HCT116 (cell line): ENCODE measurements around the gene RHOB. TPM values are rescaled to one million over a fixed set of nuclear protein-coding genes. Genes with fewer than 3 reads are reported as not detected.
"Not testable (repeated sequence)": the region's sequence is repeated elsewhere in the genome, so short reads cannot be mapped to it uniquely, and the experiment has no call there.

ENCODE experiments used
- ATAC-seq: fragments of 200-7000 bp; cut with Tn5 transposase; 2 replicates; pipeline ENCODE4 v1.9.1; 2020; ENCODE audit warnings: mild to moderate bottlenecking, moderate library complexity
- BruUV-seq: library from RNA; stranded (reverse); fragments of 400-500 nt; replicated peaks from 2 replicates; lab custom pipeline; 2021; lab: Mats Ljungman, UMichigan
- CTCF ChIA-PET: fragments of 300-600 bp; sonication (Branson Sonifier 250); formaldehyde crosslinking; loops from one replicate; lab custom pipeline; 2021; ENCODE audit warnings: antibody characterized with exemption; lab: Charles Lee
- POLR2A ChIA-PET: fragments of 300-600, 350-600 bp; sonication (Branson Sonifier 250); formaldehyde crosslinking; loops from one replicate; lab custom pipeline; 2021; ENCODE audit warnings: antibody characterized with exemption; lab: Charles Lee
- RAD21 ChIA-PET, 2 experiments: fragments of 300-600 bp; sonication (Branson Sonifier 250); formaldehyde crosslinking; loops; one replicate each; lab custom pipeline; 2023; ENCODE audit warnings: low total read pairs in 2 of 2; ENCODE audit not compliant: uncharacterized antibody in 2 of 2, unreplicated experiment in 2 of 2, low non-redundant PET in 1 of 2; lab: Charles Lee
- DNase-seq: peaks from one replicate; pipeline ENCODE4 v3.0.0-alpha.2; 2010; ENCODE audit warnings: low read depth, low spot score
- H2AFZ ChIP-seq: fragments of 200-600 bp; shearing (Covaris generic), sonication (generic); 2 replicates; pipeline ENCODE4 v1.6.1; 2017; ENCODE audit warnings: low read depth, mixed run types, mixed read lengths, antibody characterized with exemption, low read length; ENCODE audit not compliant: poor library complexity, severe bottlenecking
- H3K27ac ChIP-seq: 2 replicates; pipeline ENCODE4 v1.5.1; 2012; ENCODE audit warnings: low read depth, low read length
- H3K27me3 ChIP-seq: fragments of 200-600 bp; sonication (generic); 2 replicates; pipeline ENCODE4 v1.6.1; 2016; ENCODE audit warnings: mixed run types, low read length, mixed read lengths; ENCODE audit not compliant: insufficient read depth
- H3K36me3 ChIP-seq, 2 experiments: fragments of 200-500 bp in 1 of 2; fragments of 200-600 bp in 1 of 2; sonication (Bioruptor generic) in 1 of 2; sonication (generic) in 1 of 2; 2 replicates each; pipeline versions ENCODE4 v1.5.1 to v1.6.1; 2014 to 2016; ENCODE audit warnings: low read length in 2 of 2, inconsistent platforms in 1 of 2, mixed read lengths in 1 of 2, mixed run types in 1 of 2; ENCODE audit not compliant: insufficient read depth in 2 of 2, control insufficient read depth in 1 of 2
- H3K4me1 ChIP-seq, 2 experiments: fragments of 200-600 bp in 1 of 2; sonication (generic) in 1 of 2; 2 replicates each; pipeline versions ENCODE4 v1.5.1 to v1.6.1; 2012 to 2017; ENCODE audit warnings: low read length in 2 of 2, inconsistent platforms in 1 of 2, mild to moderate bottlenecking in 1 of 2, mixed read lengths in 1 of 2, mixed run types in 1 of 2, moderate library complexity in 1 of 2; ENCODE audit not compliant: insufficient read depth in 2 of 2, control insufficient read depth in 1 of 2
- H3K4me2 ChIP-seq: fragments of 200-600 bp; sonication (generic); 2 replicates; pipeline ENCODE4 v1.6.1; 2017; ENCODE audit warnings: mixed run types, low read length, mixed read lengths
- H3K4me3 ChIP-seq, 2 experiments: fragments of 200-600 bp in 1 of 2; sonication (generic) in 1 of 2; replicated peaks in 1 of 2; 2 replicates each; pipeline ENCODE4 v1.5.1; 2011 to 2016; ENCODE audit warnings: low read length in 2 of 2, control low read depth in 1 of 2, low read depth in 1 of 2, mild to moderate bottlenecking in 1 of 2, mixed read lengths in 1 of 2, mixed run types in 1 of 2
- H3K79me2 ChIP-seq: fragments of 200-600 bp; sonication (generic); 2 replicates; pipeline ENCODE4 v1.6.1; 2017; ENCODE audit warnings: mild to moderate bottlenecking, mixed run types, low read length, moderate library complexity, mixed read lengths; ENCODE audit not compliant: insufficient read depth
- H3K9ac ChIP-seq: fragments of 200-600 bp; sonication (generic); 2 replicates; pipeline ENCODE4 v1.6.1; 2016; ENCODE audit warnings: low read length, mixed read lengths
- H3K9me2 ChIP-seq: fragments of 200-600 bp; sonication (generic), shearing (Covaris generic); 2 replicates; pipeline ENCODE4 v1.6.1; 2017; ENCODE audit warnings: mixed run types, mild to moderate bottlenecking, moderate library complexity; ENCODE audit not compliant: insufficient read depth
- H3K9me3 ChIP-seq, 2 experiments: fragments of 200-500 bp in 1 of 2; fragments of 200-600 bp in 1 of 2; sonication (Bioruptor generic) in 1 of 2; sonication (generic) in 1 of 2; 2 replicates each; pipeline ENCODE4 v1.6.1; 2014 to 2017; ENCODE audit warnings: low read length in 2 of 2, mixed read lengths in 2 of 2, inconsistent platforms in 1 of 2, low read depth in 1 of 2, mild to moderate bottlenecking in 1 of 2, mixed run types in 1 of 2, moderate library complexity in 1 of 2; ENCODE audit not compliant: control insufficient read depth in 1 of 2, insufficient read depth in 1 of 2
- H4K20me1 ChIP-seq: fragments of 200-600 bp; sonication (generic), shearing (Covaris generic); 2 replicates; pipeline ENCODE4 v1.6.1; 2017; ENCODE audit warnings: mixed run types, mild to moderate bottlenecking, moderate library complexity; ENCODE audit not compliant: insufficient read depth
- JUND ChIP-seq: IDR thresholded peaks from 2 replicates; pipeline ENCODE4 v1.6.1; 2012
- intact Hi-C: fragments of 100-400 bp; cut with micrococcal nuclease; formaldehyde crosslinking; loops from 2 replicates; pipeline ENCODE4 v1.10.0; 2022
- total RNA-seq: library from RNA; stranded (reverse); gene quantifications from one replicate; pipeline ENCODE4 v1.2.1, GENCODE V29; 2021; ENCODE audit not compliant: unreplicated experiment

The RHOB gene
- total RNA-seq, 1 experiment from 2014 or later: 72.9 TPM

- BruUV-seq, RAD21 ChIA-PET, ATAC-seq, H2AFZ ChIP-seq, H3K36me3 ChIP-seq, H3K4me3 ChIP-seq, H4K20me1 ChIP-seq, H3K9me3 ChIP-seq, DNase-seq, H3K9me2 ChIP-seq, H3K79me2 ChIP-seq, H3K27me3 ChIP-seq, H3K27ac ChIP-seq, intact Hi-C loops, H3K4me2 ChIP-seq, H3K9ac ChIP-seq, CTCF ChIA-PET: not testable (repeated sequence)
- POLR2A ChIA-PET: interaction anchor here (1.3 kb wide), 1 partner anchor 17 kb away, joined by 3 read pairs; no protein-coding TSS in a partner anchor
- peaks cover 27 to 50% of the 10 kb centered on the region in 2 experiments for H3K4me1 ChIP-seq
These were observed 46.2 kb downstream of the RHOB start for GRCh38 chr2:20493095-20493494.

DNA sequence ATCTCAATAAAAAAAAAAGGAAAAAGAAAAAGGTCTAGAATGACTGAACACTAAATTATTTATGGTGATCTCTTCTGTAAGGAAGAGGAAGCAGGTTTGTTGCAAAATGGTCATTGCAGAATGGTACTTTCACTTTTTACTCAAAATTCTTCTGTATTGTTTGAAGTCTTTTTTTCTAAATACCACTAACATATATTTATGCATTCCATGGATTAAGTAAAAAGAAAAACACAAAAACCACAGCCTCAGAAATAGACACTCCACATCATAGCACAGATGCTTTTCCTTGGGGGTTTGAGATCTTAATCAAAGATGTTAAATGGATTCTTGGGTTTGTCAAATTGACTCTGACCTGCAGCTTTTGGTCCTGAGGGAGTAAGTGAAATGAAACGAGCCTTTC is 47.4 kb downstream of the RHOB start:
- TF ChIP-seq JUND: no peak
- H3K4me2 ChIP-seq: no peak overlapping the region
- intact Hi-C loops: no loop called here
- H3K27me3 ChIP-seq: no peaks in the 10 kb centered on the region; the same call in 1 of the 2 replicates
- no peak overlapping the region for H3K9ac ChIP-seq
- H3K27ac ChIP-seq: no peak overlapping the region
- no peak for ATAC-seq
- no peaks in the 10 kb centered on the region for H3K9me3 ChIP-seq
- no peak overlapping the region for H2AFZ ChIP-seq
- CTCF ChIA-PET: no interaction called here
- no peak for DNase-seq
- RAD21 ChIA-PET: no interaction called here
- no peaks in the 10 kb centered on the region for H4K20me1 ChIP-seq
- H3K4me1 ChIP-seq: peaks cover 27 to 44% of the 10 kb centered on the region in 2 experiments
- BruUV-seq: no TSS peak
- no peaks in the 10 kb centered on the region for H3K9me2 ChIP-seq
- H3K36me3 ChIP-seq: no peaks in the 10 kb centered on the region
- no peaks in the 10 kb centered on the region for H3K79me2 ChIP-seq
- POLR2A ChIA-PET: no interaction called here
- H3K4me3 ChIP-seq: no peak overlapping the region
